Fibroblast of skin of right quadriceps (primary cell): ENCODE measurements around the gene TMEM37.
A peak's percentile ranks its signal among the peaks of the same experiment; 100 is the strongest.
"Not testable (repeated sequence)": the region's sequence is repeated elsewhere in the genome, so short reads cannot be mapped to it uniquely, and the experiment has no call there.

ENCODE experiments used
- DNase-seq: peaks from one replicate; pipeline ENCODE4 v3.0.0-alpha.2; 2013

Gene TMEM37

GRCh38 chr2:119431155-119431975, at the start of gene TMEM37:
TSS of gene TMEM37 (plus strand) at chr2:119431854. CDS start at chr2:119431904, 50 bp downstream.
- peak; percentile 69 for DNase-seq

GRCh38 chr2:119383410-119384140, 48.1 kb upstream of the TMEM37 start:
- no peak for DNase-seq

GRCh38 chr2:119384971-119385370, 46.7 kb upstream of the TMEM37 start:
- no peak for DNase-seq

- no peak for DNase-seq
Observed at GRCh38 chr2:119385466-119385865, 46.2 kb upstream of the TMEM37 start.

GRCh38 chr2:119387381-119388129, 44.1 kb upstream of the TMEM37 start:
- peak; percentile 86 for DNase-seq

GRCh38 chr2:119389615-119390306, 41.9 kb upstream of the TMEM37 start:
- peak; percentile 71 for DNase-seq

- no peak for DNase-seq
Observed at GRCh38 chr2:119393971-119394748, 37.5 kb upstream of the TMEM37 start.

GRCh38 chr2:119397196-119397595, 34.5 kb upstream of the TMEM37 start:
- no peak for DNase-seq

- no peak for DNase-seq
Observed at GRCh38 chr2:119402106-119402505, 29.5 kb upstream of the TMEM37 start.

GRCh38 chr2:119402645-119403560, 28.8 kb upstream of the TMEM37 start:
- no peak for DNase-seq

- not testable (repeated sequence) for DNase-seq
Observed at GRCh38 chr2:119403618-119404017, 28.0 kb upstream of the TMEM37 start.

- DNase-seq: no peak
Observed at GRCh38 chr2:119405151-119405550, 26.5 kb upstream of the TMEM37 start.

- DNase-seq: peak; percentile 48
Observed at GRCh38 chr2:119407430-119408220, 24.0 kb upstream of the TMEM37 start.

- DNase-seq: no peak
Observed at GRCh38 chr2:119408221-119408619, 23.4 kb upstream of the TMEM37 start.

GRCh38 chr2:119409506-119409905, 22.1 kb upstream of the TMEM37 start:
- no peak for DNase-seq

GRCh38 chr2:119414894-119415293, 16.8 kb upstream of the TMEM37 start:
- no peak for DNase-seq

GRCh38 chr2:119415630-119416029, 16.0 kb upstream of the TMEM37 start:
- DNase-seq: no peak

GRCh38 chr2:119416299-119416923, 15.2 kb upstream of the TMEM37 start:
- DNase-seq: no peak

GRCh38 chr2:119417908-119418307, 13.7 kb upstream of the TMEM37 start:
- no peak for DNase-seq
